H1 (cell line): Measurements from ENCODE around the gene STYXL1. TPM values are rescaled to one million over a fixed set of nuclear protein-coding genes. Genes with fewer than 3 reads are reported as not detected.
A peak's percentile ranks its signal among the peaks of the same experiment; 100 is the strongest.

Source experiments
- CBX5 ChIP-seq: fragments of 300-800, 300-1000 bp; sonication (generic); IDR thresholded peaks from 2 replicates; pipeline ENCODE4 v1.7.1; 2016; ENCODE audit warnings: antibody characterized with exemption, low read length, low read depth
- CHD1 ChIP-seq: IDR thresholded peaks from 2 replicates; pipeline ENCODE4 v1.6.1; 2012; ENCODE audit warnings: low read depth, low read length, improper control_type of control experiment
- CHD7 ChIP-seq: fragments of 300-600 bp; sonication (generic); IDR thresholded peaks from 2 replicates; pipeline ENCODE4 v1.7.1; 2012; ENCODE audit warnings: low read length, moderate library complexity, mild to moderate bottlenecking, inconsistent platforms; ENCODE audit not compliant: insufficient replicate concordance
- CTCF ChIP-seq, 3 experiments: IDR thresholded peaks; 1 replicate in 2 of 3; 2 replicates in 1 of 3; pipeline versions ENCODE4 v1.5.1 to v1.6.1; 2011; ENCODE audit warnings: low read length in 3 of 3, mild to moderate bottlenecking in 3 of 3, inconsistent platforms in 2 of 3, low read depth in 1 of 3, moderate library complexity in 1 of 3; ENCODE audit not compliant: insufficient read depth in 1 of 3; ENCODE audit errors: control extremely low read depth in 1 of 3
- PHF8 ChIP-seq: fragments of 200-600 bp; sonication (generic); conservative IDR thresholded peaks from 2 replicates; pipeline ENCODE4 v1.7.1; 2012; ENCODE audit warnings: low read depth, mild to moderate bottlenecking, inconsistent platforms, low read length, moderate library complexity
- POLR2AphosphoS5 ChIP-seq: IDR thresholded peaks from 2 replicates; pipeline ENCODE4 v1.6.1; 2011; ENCODE audit warnings: low read depth, low read length
- POU5F1 ChIP-seq: IDR thresholded peaks from 2 replicates; pipeline ENCODE4 v1.6.1; 2011; ENCODE audit warnings: low read depth, mild to moderate bottlenecking, low read length, moderate library complexity
- TEAD4 ChIP-seq: IDR thresholded peaks from 2 replicates; pipeline ENCODE4 v1.6.1; 2012; ENCODE audit warnings: low read depth, low read length, inconsistent platforms, mixed read lengths
- polyA plus RNA-seq, 7 experiments: library from polyadenylated mRNA; depleted of rRNA in 3 of 7; stranded (reverse) in 5 of 7; unstranded in 2 of 7; fragments of >200 nt in 5 of 7; fragments of 200-250 nt in 2 of 7; gene quantifications; 1 replicate in 5 of 7; 2 replicates in 1 of 7; 4 replicates in 1 of 7; pipeline versions ENCODE4 v1.2.1 to v1.2.3, GENCODE V29; 2011 to 2013; ENCODE audit warnings: missing spikeins in 2 of 7, mixed read lengths in 2 of 7
- total RNA-seq: library from RNA; stranded (reverse); fragmentation: NEBNext Ultra II Directional; extraction: Animal tissue kit (Norgen Biotek cat#: 25700); gene quantifications from 2 replicates; pipeline ENCODE4 v1.2.1, GENCODE V29; 2021

STYXL1 gene
- total and polyA plus RNA-seq, 2 of the 8 experiments (the other 6 are each of a cell fraction or from before 2014, with no cell fraction given): 32.3 to 53.9 TPM

- TF ChIP-seq CHD7 (no peak), CTCF (IDR thresholded peaks at IDR 0.05; ENCODE audit: control extremely low read depth in 1 of 3, insufficient read depth in 1 of 3, low read depth in 1 of 3, low read length in 3 of 3) (no peak), CBX5 (no peak), PHF8 (no peak), POU5F1 (no peak), POLR2AphosphoS5 (no peak), CHD1 (peak; percentile 61; the same call in 1 of the 2 replicates), TEAD4 (peak; percentile 84)
Observed at GRCh38 chr7:75957021-75957736, 90.6 kb downstream of the STYXL1 start (continued).
